HK-2 (cell line): ENCODE measurements around the gene FKBP6.
"Not testable (repeated sequence)": the region's sequence is repeated elsewhere in the genome, so short reads cannot be mapped to it uniquely, and the experiment has no call there.

Source experiments
- DNase-seq: peaks from one replicate; pipeline ENCODE4 v3.0.0-alpha.2; 2018; ENCODE audit not compliant: unreplicated experiment

The FKBP6 gene

DNA sequence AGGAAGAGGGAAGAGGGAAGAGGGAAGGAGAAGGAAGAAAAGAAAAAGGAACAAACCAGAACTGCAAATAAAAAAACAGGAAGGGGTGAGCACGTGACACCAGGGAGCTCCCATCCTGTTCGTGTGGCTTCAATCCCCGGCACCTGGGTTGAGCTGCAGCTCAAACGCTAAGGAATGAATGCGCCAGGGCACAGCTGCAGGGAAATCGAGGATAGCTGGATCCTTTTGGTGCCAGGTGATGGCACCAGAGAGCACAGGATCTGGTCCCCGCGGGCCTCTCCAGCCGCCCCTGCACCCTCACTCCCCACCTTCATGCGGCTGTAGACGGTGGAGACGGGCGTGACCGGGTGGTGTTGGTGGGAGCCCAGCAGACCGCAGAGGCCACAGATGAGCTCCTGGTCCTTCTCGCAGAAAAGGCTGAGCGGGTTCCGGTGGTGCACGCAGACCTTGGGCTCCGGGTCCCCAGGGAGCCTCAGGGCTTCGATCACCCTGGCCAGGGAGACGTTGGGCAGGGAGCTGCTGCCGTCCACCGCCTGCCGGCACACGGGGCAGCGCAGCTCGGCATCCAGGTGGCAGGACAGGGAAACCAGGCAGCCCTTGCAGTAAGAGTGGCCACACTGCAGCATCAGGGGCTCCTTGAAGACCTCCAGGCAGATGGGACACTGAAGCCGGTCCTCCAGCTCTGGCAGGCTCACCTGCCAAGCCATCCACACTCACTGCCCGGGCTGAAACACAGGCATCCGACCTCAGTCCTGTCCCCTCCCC lies 3.7 kb upstream of the FKBP6 start:
- peak; percentile 46 for DNase-seq

DNA sequence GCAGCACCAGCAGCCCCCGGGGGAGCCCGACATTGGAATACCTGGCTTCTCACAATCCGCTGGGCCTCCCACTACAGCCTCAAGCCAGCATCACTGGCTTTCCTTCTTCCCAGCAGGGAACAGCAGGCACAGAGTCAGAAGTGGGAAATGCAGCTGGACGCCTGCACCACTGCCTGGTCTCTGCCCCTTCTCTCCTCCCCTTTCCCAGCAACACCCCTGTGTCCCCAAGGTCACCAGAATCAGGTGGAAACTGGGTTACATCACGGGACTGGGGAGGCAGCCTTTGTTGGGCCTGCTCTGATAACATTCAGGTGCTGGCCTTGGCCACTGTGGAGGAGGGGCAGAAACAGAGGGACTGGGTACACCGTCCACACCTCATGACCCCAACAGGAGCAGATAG lies 2.5 kb upstream of the FKBP6 start:
- not testable (repeated sequence) for DNase-seq

DNA sequence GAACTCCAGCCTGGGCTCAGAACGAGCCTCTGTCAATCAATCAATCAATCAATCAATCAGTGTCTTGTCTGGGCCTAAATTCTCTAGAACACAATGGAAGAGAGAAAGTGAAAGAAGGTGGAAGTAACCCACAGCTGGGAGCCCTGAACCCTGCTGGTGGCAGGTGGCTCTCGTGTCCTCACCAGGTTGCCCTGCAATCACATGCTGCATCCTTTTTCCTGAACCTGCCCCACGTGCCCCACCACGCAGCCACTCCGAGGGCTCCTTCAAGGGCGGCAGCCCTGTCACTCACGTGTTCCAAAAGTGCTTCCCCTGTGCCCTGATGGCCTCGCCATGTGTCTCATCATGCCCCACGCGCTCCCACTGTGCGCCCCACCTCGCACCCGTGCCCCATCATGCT lies 512 bp upstream of the FKBP6 start:
- not testable (repeated sequence) for DNase-seq

- no peak for DNase-seq
These were observed 735 bp downstream of the FKBP6 start for GRCh38 chr7:73328696-73329095.

- no peak for DNase-seq
These were observed 2.1 kb downstream of the FKBP6 start for GRCh38 chr7:73329861-73330581.

DNA sequence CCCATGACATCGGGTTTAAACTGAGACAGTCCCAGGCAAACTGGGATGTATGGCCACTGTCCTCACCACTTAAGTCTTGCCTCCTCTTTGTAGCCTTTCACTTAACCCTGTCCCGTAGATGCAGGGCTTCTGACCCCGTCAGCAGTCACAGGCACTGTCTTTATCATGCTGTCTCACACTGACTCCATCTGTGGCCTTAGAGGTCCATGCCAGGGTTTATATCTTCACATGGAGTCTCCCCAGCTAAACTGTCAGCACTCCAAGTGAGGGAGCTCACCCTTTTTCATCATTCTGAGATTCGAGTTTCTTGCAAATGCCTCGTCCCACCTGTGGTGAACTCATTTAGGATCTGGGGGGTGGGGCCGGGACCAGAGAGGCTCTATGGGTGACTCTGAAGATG lies 2.8 kb downstream of the FKBP6 start:
- DNase-seq: no peak

GRCh38 chr7:73332447-73332846 lies 4.5 kb downstream of the FKBP6 start:
- no peak for DNase-seq

- DNase-seq: no peak
These were observed 10.4 kb downstream of the FKBP6 start for GRCh38 chr7:73338321-73338720.

GRCh38 chr7:73340514-73340913 lies 12.6 kb downstream of the FKBP6 start:
- DNase-seq: no peak

DNA sequence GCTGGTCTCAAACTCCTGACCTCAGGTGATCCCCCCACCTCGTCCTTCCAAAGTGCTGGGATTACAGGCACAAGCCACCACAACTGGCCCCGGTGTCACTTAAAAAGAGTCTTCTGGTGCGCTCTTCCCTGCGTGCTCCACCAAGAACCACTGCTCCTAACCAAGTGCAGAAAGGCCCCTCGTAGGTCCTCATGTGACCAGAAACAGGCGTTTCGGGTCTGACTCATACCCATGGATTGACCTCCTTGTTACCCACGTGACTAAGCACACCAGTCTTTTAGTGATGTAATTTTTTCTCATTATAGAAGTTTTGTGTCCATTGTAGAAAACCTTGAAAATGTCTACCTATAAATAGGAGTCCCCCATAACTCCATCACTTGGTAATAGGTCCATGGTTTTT lies 13.9 kb downstream of the FKBP6 start:
- DNase-seq: peak; percentile 34

GRCh38 chr7:73342645-73343044 lies 14.7 kb downstream of the FKBP6 start:
- DNase-seq: no peak

- no peak for DNase-seq
These were observed 15.9 kb downstream of the FKBP6 start for GRCh38 chr7:73343671-73344380.

GRCh38 chr7:73345538-73345937 lies 17.6 kb downstream of the FKBP6 start:
- DNase-seq: no peak

DNA sequence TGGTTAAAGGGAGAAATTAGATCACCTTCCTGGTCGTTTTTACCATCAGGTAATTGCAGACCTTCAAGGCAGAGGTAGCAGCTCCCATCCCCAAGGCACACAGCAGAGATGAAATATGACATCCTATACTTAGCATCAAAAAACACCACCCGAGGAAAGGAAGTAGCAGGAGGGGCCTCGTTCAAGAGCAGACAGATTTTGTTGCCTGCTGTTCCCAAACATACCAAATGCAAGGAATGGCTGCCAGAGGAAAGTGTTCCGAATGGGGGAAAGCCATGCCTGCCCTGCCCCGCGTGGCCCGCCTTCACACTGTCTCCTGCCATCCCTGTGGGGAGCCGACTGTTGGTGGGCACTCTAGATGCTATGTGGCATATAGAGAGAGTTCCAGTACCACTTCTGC lies 18.0 kb downstream of the FKBP6 start:
- no peak for DNase-seq

- DNase-seq: no peak
These were observed 21.8 kb downstream of the FKBP6 start for GRCh38 chr7:73349763-73350162.

- no peak for DNase-seq
These were observed 22.5 kb downstream of the FKBP6 start for GRCh38 chr7:73350306-73351068.

DNA sequence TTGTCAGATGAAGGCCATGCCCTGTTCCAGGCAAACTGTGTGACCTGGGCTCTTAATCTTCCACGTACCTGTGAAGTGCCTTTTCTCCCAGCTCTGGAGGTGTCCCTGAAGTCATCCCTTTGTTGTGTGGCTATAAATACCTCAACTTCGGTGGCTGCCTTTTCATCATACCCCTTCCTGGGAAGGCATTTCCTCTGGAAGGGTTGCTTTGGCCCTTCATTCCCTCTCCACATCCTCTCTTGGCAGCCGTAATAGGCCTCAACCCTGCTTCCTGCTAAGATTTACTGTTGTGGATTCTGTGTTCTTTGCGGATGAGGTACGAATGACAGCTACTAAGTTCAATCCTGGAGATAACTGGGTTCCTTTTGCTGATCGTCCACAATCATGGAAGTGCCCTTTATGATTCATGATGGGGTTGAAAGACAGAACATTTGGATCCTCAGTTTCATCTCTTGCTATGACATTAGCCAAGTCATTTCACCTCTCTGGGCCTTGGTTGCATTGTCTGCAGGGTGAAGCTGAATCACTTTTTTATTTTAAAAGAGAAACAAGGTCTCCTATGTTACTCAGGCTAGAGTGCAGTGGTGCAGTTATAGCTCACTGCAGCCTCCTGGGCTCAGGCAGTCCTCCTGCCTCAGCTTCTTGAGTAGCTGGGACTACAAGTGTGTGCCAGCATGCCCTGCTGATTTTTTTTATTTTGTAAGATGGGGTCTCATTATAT lies 23.6 kb downstream of the FKBP6 start:
- DNase-seq: no peak

- no peak for DNase-seq
These were observed 24.8 kb downstream of the FKBP6 start for GRCh38 chr7:73352784-73353183.

GRCh38 chr7:73353243-73353642 lies 25.3 kb downstream of the FKBP6 start:
- DNase-seq: no peak

DNA sequence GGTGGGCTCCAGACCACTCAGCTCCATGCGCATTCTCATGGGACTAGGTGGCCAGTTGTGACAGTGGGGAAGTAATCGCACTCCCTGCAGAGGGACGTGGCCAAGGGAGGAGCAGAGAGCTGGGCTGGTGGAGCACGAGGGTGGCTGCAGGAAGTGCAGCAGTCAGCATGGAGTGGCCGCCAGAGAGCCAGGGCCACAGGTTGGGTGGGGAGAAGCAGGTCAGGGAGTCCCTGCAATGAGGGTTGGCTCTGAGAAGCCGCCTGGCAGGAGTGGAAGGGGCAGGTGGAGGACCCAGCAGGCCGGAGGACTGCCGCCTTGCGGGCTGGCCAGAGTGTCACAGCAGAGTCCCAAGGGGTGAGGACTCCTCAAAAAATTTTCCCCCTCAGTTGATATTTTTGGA lies 26.2 kb downstream of the FKBP6 start:
- no peak for DNase-seq

DNA sequence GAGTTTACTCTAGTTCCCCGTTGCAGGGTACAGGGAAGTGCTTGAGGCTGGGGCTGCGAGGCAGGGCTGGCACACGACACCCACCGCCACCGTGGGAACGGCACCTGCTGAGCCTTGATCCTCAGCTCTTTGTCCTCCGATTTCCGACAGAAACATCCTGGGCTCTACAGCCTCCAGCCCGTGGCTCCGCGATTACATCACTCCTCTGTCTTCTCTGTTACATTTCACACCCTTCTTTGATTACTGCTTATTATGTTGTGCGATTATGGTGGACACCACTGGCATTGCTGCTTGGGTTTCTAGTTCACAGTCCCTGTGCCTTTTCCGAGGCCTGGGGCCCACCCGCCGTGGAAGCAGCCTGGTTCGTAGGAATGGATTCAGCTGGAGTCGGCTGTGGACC lies 26.9 kb downstream of the FKBP6 start:
- DNase-seq: no peak
